Trophoblast cell (in vitro differentiated cells and primary cell): Measurements from ENCODE around the gene EPHB1.

ENCODE experiments used
- DNase-seq, 2 donors: peaks; one replicate each; pipeline ENCODE4 v3.0.0-alpha.2; 2016
- H2AFZ ChIP-seq: 2 replicates; pipeline ENCODE4 v1.6.1; 2013; ENCODE audit warnings: low read length, moderate library complexity, mild to moderate bottlenecking; ENCODE audit not compliant: insufficient read depth, poor library complexity
- H2AK5ac ChIP-seq: 2 replicates; pipeline ENCODE4 v1.6.1; 2013; ENCODE audit warnings: mild to moderate bottlenecking, low read length
- H2BK120ac ChIP-seq: 2 replicates; pipeline ENCODE4 v1.6.1; 2013; ENCODE audit warnings: low read length, mild to moderate bottlenecking, moderate library complexity; ENCODE audit not compliant: insufficient read depth, poor library complexity
- H2BK12ac ChIP-seq: 2 replicates; pipeline ENCODE4 v1.6.1; 2013; ENCODE audit warnings: mild to moderate bottlenecking, low read length, moderate library complexity
- H2BK5ac ChIP-seq: 2 replicates; pipeline ENCODE4 v1.6.1; 2013; ENCODE audit warnings: low read length, low read depth, moderate library complexity, mild to moderate bottlenecking; ENCODE audit not compliant: poor library complexity
- H3K14ac ChIP-seq: 2 replicates; pipeline ENCODE4 v1.6.1; 2013; ENCODE audit warnings: mild to moderate bottlenecking, low read length
- H3K18ac ChIP-seq: 2 replicates; pipeline ENCODE4 v1.6.1; 2013; ENCODE audit warnings: mild to moderate bottlenecking, low read length
- H3K23ac ChIP-seq: 2 replicates; pipeline ENCODE4 v1.6.1; 2013; ENCODE audit warnings: low read length
- H3K27ac ChIP-seq: 2 replicates; pipeline ENCODE4 v1.5.1; 2013; ENCODE audit warnings: low read depth, mild to moderate bottlenecking, inconsistent platforms, low read length, moderate library complexity
- H3K27me3 ChIP-seq: 2 replicates; pipeline ENCODE4 v1.6.1; 2013; ENCODE audit warnings: inconsistent platforms, mild to moderate bottlenecking, low read length, moderate library complexity; ENCODE audit not compliant: insufficient read depth
- H3K36me3 ChIP-seq, 2 experiments: 1 replicate in 1 of 2; 2 replicates in 1 of 2; pipeline ENCODE4 v1.6.1; 2013; ENCODE audit warnings: low read length in 2 of 2, mild to moderate bottlenecking in 2 of 2, moderate library complexity in 1 of 2; ENCODE audit not compliant: insufficient read depth in 2 of 2, control insufficient read depth in 1 of 2
- H3K4ac ChIP-seq: 2 replicates; pipeline ENCODE4 v1.6.1; 2013; ENCODE audit warnings: low read depth, mild to moderate bottlenecking, low read length, moderate library complexity
- H3K4me1 ChIP-seq, 2 experiments: 1 replicate in 1 of 2; 2 replicates in 1 of 2; pipeline ENCODE4 v1.6.1; 2013; ENCODE audit warnings: low read length in 2 of 2, mild to moderate bottlenecking in 2 of 2, moderate library complexity in 1 of 2; ENCODE audit not compliant: insufficient read depth in 2 of 2, control insufficient read depth in 1 of 2
- H3K4me2 ChIP-seq: 2 replicates; pipeline ENCODE4 v1.6.1; 2013; ENCODE audit warnings: inconsistent platforms, mild to moderate bottlenecking, low read length, moderate library complexity
- H3K4me3 ChIP-seq: 2 replicates; pipeline ENCODE4 v1.5.1; 2013; ENCODE audit warnings: mild to moderate bottlenecking, low read depth, low read length, inconsistent platforms
- H3K79me1 ChIP-seq: one replicate; pipeline ENCODE4 v1.6.1; 2013; ENCODE audit warnings: low read length
- H3K79me2 ChIP-seq: 2 replicates; pipeline ENCODE4 v1.6.1; 2013; ENCODE audit warnings: low read length, mild to moderate bottlenecking; ENCODE audit not compliant: control insufficient read depth, insufficient read depth, poor library complexity
- H3K9ac ChIP-seq: 2 replicates; pipeline ENCODE4 v1.6.1; 2013; ENCODE audit warnings: mild to moderate bottlenecking, low read length
- H3K9me3 ChIP-seq: 2 replicates; pipeline ENCODE4 v1.6.1; 2013; ENCODE audit warnings: low read depth, mild to moderate bottlenecking, control low read depth, inconsistent platforms, low read length; ENCODE audit not compliant: insufficient read depth
- H4K12ac ChIP-seq: 2 replicates; pipeline ENCODE4 v1.6.1; 2013; ENCODE audit warnings: low read depth, mild to moderate bottlenecking, low read length, moderate library complexity
- H4K8ac ChIP-seq: 2 replicates; pipeline ENCODE4 v1.6.1; 2013; ENCODE audit warnings: low read depth, mild to moderate bottlenecking, low read length, moderate library complexity
- H4K91ac ChIP-seq: one replicate; pipeline ENCODE4 v1.6.1; 2013; ENCODE audit warnings: low read depth, mild to moderate bottlenecking, low read length, moderate library complexity
- WGBS: extraction: QIAGEN DNeasy Blood & Tissue Kit; methylation state at CpG from one replicate; pipeline ENCODE4 v1.1.7; 2013; ENCODE audit warnings: missing lambda C conversion rate; ENCODE audit not compliant: insufficient read length, insufficient coverage; ENCODE audit errors: extremely low coverage; 5-methylcytosine and 5-hydroxymethylcytosine counted together

The EPHB1 gene

DNA sequence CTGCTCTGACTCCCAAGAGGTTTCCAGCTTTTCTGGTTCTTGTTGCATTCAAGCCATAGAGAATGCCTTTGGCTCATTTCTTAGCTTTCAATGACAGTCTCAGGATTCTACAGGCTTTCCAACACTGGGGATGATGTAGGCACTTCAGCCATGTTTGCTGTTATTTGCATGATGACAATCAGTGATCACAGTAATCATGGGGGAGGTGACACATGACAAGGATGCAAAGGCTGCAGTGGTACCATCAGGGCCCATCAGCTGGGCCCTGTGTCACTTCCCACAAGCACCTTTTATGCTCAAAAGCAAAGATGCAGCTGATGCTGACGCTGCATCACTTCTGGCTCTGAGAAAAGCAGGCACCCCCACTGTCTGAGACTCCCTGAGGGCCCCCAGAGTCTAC lies 18.6 kb downstream of the EPHB1 start:
- Histone ChIP-seq H4K8ac (no peak overlapping the region), H3K27ac (no peak overlapping the region), H2AFZ (no peak overlapping the region), H3K9me3 (peaks cover 1% of the 10 kb centered on the region), H2BK5ac (no peak overlapping the region), H3K18ac (no peak overlapping the region), H3K23ac (no peak overlapping the region), H3K4me2 (no peak overlapping the region), H3K79me1 (no peaks in the 10 kb centered on the region), H2AK5ac (no peak overlapping the region), H2BK12ac (no peak overlapping the region), H3K4me1 (peaks cover 0 to 11% of the 10 kb centered on the region in 2 experiments), H3K27me3 (no peaks in the 10 kb centered on the region), H3K79me2 (no peaks in the 10 kb centered on the region), H4K12ac (no peak overlapping the region), H3K4ac (no peak overlapping the region), H3K14ac (no peak overlapping the region), H2BK120ac (no peak overlapping the region), H3K36me3 (no peaks in the 10 kb centered on the region), H3K4me3 (no peak overlapping the region), H4K91ac (no peak overlapping the region), H3K9ac (no peak overlapping the region)
- WGBS = no CpG with 5 or more reads among the region's 1 CpG
- no peak for DNase-seq

DNA sequence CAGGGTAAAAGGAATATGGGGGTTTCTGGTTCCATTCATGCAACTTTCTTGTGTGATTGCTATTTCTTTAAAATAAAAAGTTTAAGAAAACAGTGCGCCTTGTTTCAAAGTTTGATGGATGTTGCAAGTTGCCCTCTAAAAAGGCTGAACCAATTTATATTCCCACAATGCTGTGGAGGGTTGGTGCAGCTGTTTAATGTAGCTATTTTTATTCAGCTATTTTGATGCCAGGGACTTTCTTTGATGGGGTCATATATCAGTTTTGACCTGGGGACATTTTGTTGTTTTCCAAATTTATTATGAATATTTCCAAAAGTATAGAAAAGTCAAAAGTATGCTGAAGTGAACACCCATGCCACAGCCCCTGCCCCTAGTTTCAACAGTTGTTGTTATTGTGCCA lies 20.5 kb downstream of the EPHB1 start:
- H3K27ac ChIP-seq = no peak overlapping the region
- no peak overlapping the region for H3K4ac ChIP-seq
- no peaks in the 10 kb centered on the region for H3K27me3 ChIP-seq
- H3K9ac ChIP-seq = no peak overlapping the region
- H2AFZ ChIP-seq = no peak overlapping the region
- H3K4me3 ChIP-seq = no peak overlapping the region
- no peak overlapping the region for H4K91ac ChIP-seq
- no peak overlapping the region for H4K12ac ChIP-seq
- no peak overlapping the region for H2BK5ac ChIP-seq
- WGBS = no CpG with 5 or more reads among the region's 1 CpG
- H3K9me3 ChIP-seq = peaks cover 1% of the 10 kb centered on the region
- no peak overlapping the region for H4K8ac ChIP-seq
- DNase-seq = no peak
- no peak overlapping the region for H3K18ac ChIP-seq
- no peak overlapping the region for H3K4me2 ChIP-seq
- H3K79me2 ChIP-seq = no peaks in the 10 kb centered on the region
- no peak overlapping the region for H2BK12ac ChIP-seq
- no peak overlapping the region for H3K23ac ChIP-seq
- H3K14ac ChIP-seq = no peak overlapping the region
- no peaks in the 10 kb centered on the region for H3K36me3 ChIP-seq
- H2AK5ac ChIP-seq = no peak overlapping the region
- H2BK120ac ChIP-seq = no peak overlapping the region
- no peaks in the 10 kb centered on the region for H3K79me1 ChIP-seq
- H3K4me1 ChIP-seq = peaks cover 0 to 5% of the 10 kb centered on the region in 2 experiments

DNA sequence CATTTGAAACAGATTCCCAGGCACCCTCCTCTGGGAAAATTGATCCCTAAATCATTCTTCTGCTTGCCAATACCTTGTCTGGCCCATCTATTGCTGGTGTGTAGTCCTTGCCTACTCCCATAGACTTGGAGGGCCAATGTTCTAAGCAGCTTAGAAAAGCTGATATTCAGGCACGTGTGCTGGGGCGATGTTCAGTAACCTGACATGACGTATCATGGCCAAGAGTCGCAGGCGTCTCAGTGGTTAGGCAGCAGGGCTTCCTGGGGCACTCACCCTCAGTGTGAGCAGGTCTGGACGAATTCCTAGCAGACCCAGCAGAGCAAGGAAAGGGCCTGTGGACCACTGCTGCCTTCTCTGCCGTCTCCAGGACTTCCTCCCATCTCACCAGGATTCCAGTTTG lies 21.6 kb downstream of the EPHB1 start:
- Histone ChIP-seq H4K12ac (no peak overlapping the region), H3K14ac (no peak overlapping the region), H3K9me3 (peaks cover 1% of the 10 kb centered on the region), H4K8ac (no peak overlapping the region), H3K36me3 (no peaks in the 10 kb centered on the region), H3K4me1 (no peaks in the 10 kb centered on the region), H2BK5ac (no peak overlapping the region), H3K79me1 (no peaks in the 10 kb centered on the region), H2BK120ac (no peak overlapping the region), H3K18ac (no peak overlapping the region), H3K4ac (no peak overlapping the region), H3K27ac (no peak overlapping the region), H3K4me2 (no peak overlapping the region), H3K79me2 (no peaks in the 10 kb centered on the region), H3K4me3 (no peak overlapping the region), H3K27me3 (no peaks in the 10 kb centered on the region), H3K23ac (no peak overlapping the region), H2AK5ac (no peak overlapping the region), H2AFZ (no peak overlapping the region), H3K9ac (no peak overlapping the region), H2BK12ac (no peak overlapping the region), H4K91ac (no peak overlapping the region)
- no peak for DNase-seq
- no CpG with 5 or more reads among the region's 7 CpGs for WGBS

DNA sequence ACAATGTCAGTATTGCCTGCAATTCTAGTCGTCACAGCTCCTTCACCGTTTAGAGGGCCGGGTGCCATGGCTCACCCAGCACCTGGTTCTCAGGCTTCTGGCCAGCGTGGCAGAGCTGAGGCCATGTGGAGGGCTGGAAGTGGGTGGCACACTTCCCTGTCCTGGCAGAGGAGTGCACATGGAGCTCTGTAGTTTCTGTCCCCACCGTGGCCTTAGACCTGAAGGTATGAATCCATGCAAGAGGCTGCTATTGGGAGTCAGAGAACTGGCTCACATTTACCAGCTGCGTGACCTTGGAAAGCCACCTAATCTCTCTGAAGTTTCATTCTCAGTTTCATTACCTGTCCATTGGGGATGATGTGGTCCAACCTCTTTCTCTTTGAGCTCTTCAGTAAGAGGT lies 22.2 kb downstream of the EPHB1 start:
- H3K79me2 ChIP-seq = no peaks in the 10 kb centered on the region
- no CpG with 5 or more reads among the region's 6 CpGs for WGBS
- H3K4me1 ChIP-seq = peaks cover 0 to 4% of the 10 kb centered on the region in 2 experiments

More for the DNA sequence above, 22.2 kb downstream of the EPHB1 start:
- H3K4me3 ChIP-seq = no peak overlapping the region
- no peak overlapping the region for H3K4ac ChIP-seq
- no peak overlapping the region for H3K14ac ChIP-seq
- no peak overlapping the region for H2BK5ac ChIP-seq
- no peaks in the 10 kb centered on the region for H3K36me3 ChIP-seq
- H2BK12ac ChIP-seq = no peak overlapping the region
- H3K4me2 ChIP-seq = no peak overlapping the region
- H2AFZ ChIP-seq = no peak overlapping the region
- H3K18ac ChIP-seq = no peak overlapping the region
- H2BK120ac ChIP-seq = no peak overlapping the region
- H3K23ac ChIP-seq = no peak overlapping the region
- H3K27me3 ChIP-seq = no peaks in the 10 kb centered on the region
- no peak overlapping the region for H4K91ac ChIP-seq
- H4K12ac ChIP-seq = no peak overlapping the region
- H3K9ac ChIP-seq = no peak overlapping the region
- DNase-seq = no peak
- no peak overlapping the region for H2AK5ac ChIP-seq
- H3K9me3 ChIP-seq = peaks cover 3% of the 10 kb centered on the region
- H3K27ac ChIP-seq = no peak overlapping the region
- H4K8ac ChIP-seq = no peak overlapping the region
- H3K79me1 ChIP-seq = no peaks in the 10 kb centered on the region
